NOMO-1 treated with dmso at 0.1 percent for 144 hours (cell line): ENCODE data around the gene CCDC47.

Experiments used
- DNase-seq: peaks from one replicate; lab custom pipeline; 2025; ENCODE audit not compliant: unreplicated experiment; lab: John Stamatoyannopoulos, UW

CCDC47 gene

GRCh38 chr17:63785556-63785955 is 12.2 kb upstream of the CCDC47 start:
- no peak for DNase-seq

DNA sequence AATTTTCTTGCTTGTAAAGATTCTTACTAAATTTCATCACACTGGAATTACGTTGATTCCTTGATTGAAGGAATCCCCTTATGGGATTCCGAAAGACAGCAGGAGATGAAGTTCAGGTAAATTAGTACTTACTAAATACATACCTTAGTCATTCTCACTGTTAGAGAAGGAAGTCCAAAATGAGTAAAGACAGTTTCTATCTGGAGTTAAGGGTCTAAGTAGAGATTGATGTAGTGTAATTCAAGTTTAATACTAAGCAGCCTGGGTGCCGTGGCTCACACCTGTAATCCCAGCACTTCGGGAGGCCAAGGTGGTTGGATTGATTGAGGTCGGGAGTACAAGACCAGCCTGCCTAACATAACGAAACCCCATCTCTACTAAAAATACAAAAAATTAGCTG is 10.1 kb upstream of the CCDC47 start:
- no peak for DNase-seq

GRCh38 chr17:63780928-63781327 is 7.5 kb upstream of the CCDC47 start:
- no peak for DNase-seq

DNA sequence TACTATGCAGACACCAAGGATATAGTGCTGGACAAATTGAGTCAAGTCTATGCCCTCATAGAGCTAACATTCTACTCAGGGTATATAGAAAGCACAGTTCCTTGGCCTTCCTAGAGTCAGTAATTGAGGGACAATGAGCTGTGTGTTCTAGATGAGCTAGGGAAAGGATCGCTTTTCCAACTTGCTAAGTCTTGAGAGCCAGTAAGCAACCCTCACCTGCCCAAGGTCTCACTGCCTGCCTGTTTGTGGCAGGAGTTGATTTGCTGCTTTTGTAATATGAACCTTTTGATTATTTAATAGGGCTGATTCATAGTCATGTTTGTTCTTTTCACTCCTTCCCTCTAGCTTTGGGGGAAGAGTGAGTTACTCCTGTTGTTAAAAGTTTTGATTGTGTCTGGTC is 7.1 kb upstream of the CCDC47 start:
- DNase-seq = no peak

- no peak for DNase-seq
These were observed 2.0 kb upstream of the CCDC47 start for GRCh38 chr17:63775420-63775819.

GRCh38 chr17:63774969-63775265 is 1.5 kb upstream of the CCDC47 start:
- peak; percentile 7 for DNase-seq

GRCh38 chr17:63774141-63774968 is 958 bp upstream of the CCDC47 start, which contains the start of gene DDX42:
TSS of gene DDX42 (plus strand) at chr17:63774170. CDS start at chr17:63787050, 12,880 bp downstream.
- peak; percentile 29 for DNase-seq

DNA sequence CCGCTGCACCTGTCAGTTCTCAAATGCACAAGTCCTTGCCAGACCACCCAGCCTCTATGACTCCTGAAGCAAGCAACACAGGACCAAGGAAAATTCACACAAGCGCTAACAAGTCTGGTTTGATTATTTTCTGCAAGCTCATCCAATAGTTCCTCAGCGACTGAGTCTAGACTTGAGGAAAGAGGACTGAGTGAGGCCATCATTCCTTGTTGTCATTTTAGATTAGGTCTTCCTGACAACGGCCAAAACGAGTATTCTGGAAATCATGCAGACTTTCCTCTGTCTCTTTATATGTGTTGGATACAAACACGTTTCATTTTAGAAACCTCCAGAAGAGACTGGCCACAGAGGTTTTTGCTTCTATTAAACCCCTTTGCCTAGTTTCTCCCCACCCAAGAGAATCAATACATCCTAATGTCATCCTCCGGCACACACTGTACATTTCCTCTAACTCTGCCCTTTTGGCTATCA is 561 bp downstream of the CCDC47 start:
- no peak for DNase-seq

- no peak for DNase-seq
These were observed 5.0 kb downstream of the CCDC47 start for GRCh38 chr17:63768433-63768832.

GRCh38 chr17:63766754-63767153 is 6.6 kb downstream of the CCDC47 start:
- DNase-seq = no peak

GRCh38 chr17:63764716-63765115 is 8.7 kb downstream of the CCDC47 start:
- DNase-seq = no peak

GRCh38 chr17:63762161-63763078 is 11.0 kb downstream of the CCDC47 start:
- no peak for DNase-seq

GRCh38 chr17:63760771-63761539 is 12.4 kb downstream of the CCDC47 start:
- DNase-seq = no peak

DNA sequence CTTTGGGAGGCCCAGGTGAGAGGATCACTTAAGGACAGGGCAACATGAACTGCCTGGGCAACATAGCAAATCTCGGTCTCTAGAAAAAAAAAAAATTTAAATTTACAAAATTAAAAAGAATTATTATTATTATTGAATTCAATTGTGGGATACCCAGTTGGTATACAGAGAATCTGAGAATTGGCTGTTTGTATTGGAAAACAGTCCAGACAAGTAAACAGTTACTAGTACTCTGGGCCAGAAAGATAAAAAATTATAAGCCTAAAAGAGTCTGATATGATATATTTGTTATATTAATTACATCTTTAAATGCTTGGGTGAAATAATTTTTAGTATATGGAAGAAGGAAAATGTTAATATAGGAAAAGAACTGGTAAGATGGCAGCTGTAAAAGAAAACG is 15.0 kb downstream of the CCDC47 start:
- DNase-seq = no peak

- no peak for DNase-seq
These were observed 19.4 kb downstream of the CCDC47 start for GRCh38 chr17:63754046-63754445.

DNA sequence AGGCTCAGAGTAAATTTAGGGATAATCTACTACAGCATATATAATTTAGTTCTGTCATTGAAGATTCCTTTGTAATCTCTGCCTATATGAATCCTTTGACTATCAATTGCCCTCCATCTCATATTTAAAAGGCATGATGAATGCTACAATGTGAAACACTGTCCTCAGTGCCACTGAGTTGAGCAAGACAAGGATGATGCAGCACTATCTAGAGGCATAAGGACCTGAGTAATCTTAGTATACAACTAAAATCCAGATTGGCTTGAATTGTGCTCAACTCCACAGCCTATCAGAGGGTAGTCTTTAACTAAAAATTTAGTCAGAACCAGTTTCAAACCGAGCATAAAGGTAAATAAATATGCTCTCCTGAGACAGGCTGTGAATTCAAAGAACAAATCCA is 20.2 kb downstream of the CCDC47 start:
- DNase-seq = peak; percentile 1

DNA sequence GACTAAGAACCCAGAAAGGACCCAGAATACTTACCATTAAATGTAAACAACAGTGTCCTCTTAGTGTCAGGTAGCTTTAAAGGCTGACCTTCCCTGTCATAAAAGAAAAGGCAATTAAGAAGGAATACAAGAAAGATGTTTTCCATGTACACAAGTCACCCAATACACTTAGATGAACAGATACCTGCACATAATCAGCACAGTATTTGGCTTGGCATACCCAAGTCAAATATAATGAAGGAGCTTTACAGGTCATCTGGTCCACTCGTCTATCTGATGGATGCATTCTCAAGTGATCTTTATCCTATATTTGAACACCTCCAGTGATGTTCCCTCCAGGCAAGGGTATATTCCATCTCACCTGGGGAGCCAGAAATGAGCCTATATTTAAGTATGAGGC is 20.7 kb downstream of the CCDC47 start:
- no peak for DNase-seq

GRCh38 chr17:63751806-63752205 is 21.6 kb downstream of the CCDC47 start:
- peak; percentile 46 for DNase-seq

DNA sequence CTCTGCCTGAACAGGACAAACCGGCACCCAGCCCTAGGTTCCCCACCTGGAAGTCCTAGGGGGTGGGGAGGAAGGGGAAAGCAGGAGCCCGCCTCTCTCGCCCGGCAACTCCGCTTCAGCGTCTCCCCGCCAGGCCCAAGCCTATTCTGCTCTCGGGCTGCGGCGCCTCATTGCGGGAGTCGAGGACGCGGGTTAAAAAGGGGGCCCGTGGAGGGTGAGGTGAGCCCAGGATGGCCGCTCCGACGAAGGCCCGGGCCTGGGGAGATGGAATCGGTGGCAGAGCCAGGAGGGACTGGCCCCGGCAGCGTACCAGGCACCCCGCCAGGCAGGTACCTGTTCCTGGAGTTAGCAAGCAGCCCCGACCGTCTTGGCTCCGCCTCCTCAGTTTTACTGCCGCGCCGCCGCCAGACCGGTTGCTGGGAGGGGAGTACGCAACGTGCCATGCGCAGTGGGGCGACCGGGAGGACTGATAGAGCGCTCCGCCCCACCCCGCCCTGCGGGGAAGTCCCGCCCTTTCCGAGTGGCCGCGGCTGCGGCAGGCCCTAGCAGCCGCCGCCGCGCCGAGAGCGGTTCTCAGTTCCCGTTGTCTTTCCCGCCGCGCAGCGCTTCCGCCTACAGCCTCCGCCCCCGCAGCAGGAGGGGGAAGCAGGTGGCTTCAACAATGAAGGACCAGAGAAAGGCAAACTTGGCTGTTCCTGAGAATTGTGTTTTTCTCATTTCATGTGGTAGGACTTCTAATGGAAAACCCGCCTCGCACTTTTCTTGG is 31.8 kb downstream of the CCDC47 start, which contains the start of gene STRADA:
Gene STRADA, minus strand, starts transcription at position 392 of the 766 bp plus-strand sequence. CDS start 13,430 bp downstream, outside the sequence.
- peak; percentile 99 for DNase-seq

DNA sequence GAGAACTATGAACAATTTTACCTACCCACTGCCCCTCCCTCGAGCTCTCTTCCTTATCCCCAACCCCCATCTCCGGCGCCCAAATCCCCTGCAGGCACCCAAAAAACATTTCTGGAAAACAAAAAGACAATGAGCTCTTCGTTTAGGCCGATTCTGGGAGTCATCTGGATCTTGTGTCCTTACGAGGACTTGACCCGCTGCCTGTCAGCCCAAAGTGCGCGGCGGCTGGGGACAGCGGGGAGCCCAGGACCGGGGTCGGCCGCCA is 32.3 kb downstream of the CCDC47 start:
- DNase-seq = peak; percentile 27
